Stimulated activated naive CD8-positive, alpha-beta T cell treated with anti-CD3 and anti-CD28 coated beads, Interleukin-15, Interleukin-2, amounts not matched to agents 100 ng/mL and 50 ng/mL, for 24 hours (primary cell): ENCODE data around the gene PGGHG.

ENCODE experiments used
- H3K27ac Mint-ChIP-seq: one replicate; pipeline ENCODE4 v1.8.0; 2021; ENCODE audit warnings: mild to moderate bottlenecking, mixed read lengths
- H3K27me3 Mint-ChIP-seq: one replicate; pipeline ENCODE4 v1.8.0; 2021; ENCODE audit warnings: mixed read lengths
- H3K36me3 Mint-ChIP-seq: one replicate; pipeline ENCODE4 v1.8.0; 2021; ENCODE audit warnings: low read depth, mixed read lengths
- H3K4me1 Mint-ChIP-seq: one replicate; pipeline ENCODE4 v1.8.0; 2021; ENCODE audit warnings: low read depth, mixed read lengths
- H3K4me3 Mint-ChIP-seq: one replicate; pipeline ENCODE4 v1.8.0; 2021; ENCODE audit warnings: mild to moderate bottlenecking, mixed read lengths
- H3K9me3 Mint-ChIP-seq: one replicate; pipeline ENCODE4 v1.8.0; 2021; ENCODE audit warnings: mixed read lengths

Gene PGGHG

DNA sequence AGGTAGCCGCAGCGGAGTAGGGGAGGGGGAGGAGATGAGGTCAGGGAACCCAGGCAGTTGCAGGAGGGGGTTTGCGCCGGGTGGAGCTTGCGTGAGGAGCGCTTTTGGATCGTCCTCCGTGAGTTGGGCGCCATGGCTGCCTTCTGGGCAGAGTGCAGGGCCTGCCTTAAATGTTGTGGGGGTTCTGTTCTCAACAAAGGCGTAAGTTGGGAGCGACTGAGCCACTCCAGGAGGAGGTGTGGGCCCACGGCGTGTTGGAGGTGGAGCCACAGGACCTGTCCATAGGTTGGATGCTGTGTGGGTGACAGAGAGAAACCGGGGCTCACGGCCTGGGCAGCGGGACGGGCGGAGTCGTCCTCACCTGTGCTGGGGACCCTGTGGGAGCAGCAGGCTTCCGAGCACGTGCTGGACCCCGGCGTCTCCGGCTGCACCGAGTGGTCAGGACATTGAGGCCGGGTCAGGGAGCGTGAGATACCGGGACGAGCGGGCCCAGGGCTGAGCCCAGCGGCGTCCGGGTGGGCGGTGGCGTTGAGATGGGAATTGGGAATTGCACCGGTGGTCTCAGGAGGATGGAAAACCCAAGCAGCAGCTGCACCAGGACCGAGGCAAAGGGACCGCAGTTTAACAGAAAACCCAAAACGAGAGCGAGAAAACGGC lies 977 bp upstream of the PGGHG start:
- peak overlapping the region; percentile 97 for H3K27ac Mint-ChIP-seq
- peaks cover 4% of the 10 kb centered on the region for H3K36me3 Mint-ChIP-seq
- H3K9me3 Mint-ChIP-seq: no peaks in the 10 kb centered on the region
- peak overlapping the region; percentile 92 for H3K4me3 Mint-ChIP-seq
- H3K4me1 Mint-ChIP-seq: peaks cover 33% of the 10 kb centered on the region
- no peaks in the 10 kb centered on the region for H3K27me3 Mint-ChIP-seq

DNA sequence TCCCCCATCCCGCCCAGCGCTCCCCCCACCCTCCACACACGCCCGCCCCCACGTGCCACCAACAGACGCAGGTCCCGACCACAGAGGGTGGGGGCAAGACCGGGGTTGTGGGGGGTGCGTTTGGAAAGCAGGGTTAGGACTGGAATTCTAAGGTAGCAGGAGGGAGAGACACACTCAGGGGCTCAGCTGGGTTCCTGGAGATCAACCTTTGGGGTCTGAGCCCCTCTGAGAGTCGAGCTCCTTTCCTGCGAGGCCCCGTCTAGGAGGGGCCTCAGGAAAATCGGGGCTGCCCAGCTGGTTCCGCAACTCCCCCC lies 429 bp downstream of the PGGHG start:
- Mint-ChIP-seq H3K27ac (no peak overlapping the region), H3K9me3 (no peaks in the 10 kb centered on the region), H3K36me3 (peaks cover 4% of the 10 kb centered on the region), H3K4me1 (peaks cover 24% of the 10 kb centered on the region), H3K27me3 (no peaks in the 10 kb centered on the region), H3K4me3 (peak overlapping the region; percentile 66)

DNA sequence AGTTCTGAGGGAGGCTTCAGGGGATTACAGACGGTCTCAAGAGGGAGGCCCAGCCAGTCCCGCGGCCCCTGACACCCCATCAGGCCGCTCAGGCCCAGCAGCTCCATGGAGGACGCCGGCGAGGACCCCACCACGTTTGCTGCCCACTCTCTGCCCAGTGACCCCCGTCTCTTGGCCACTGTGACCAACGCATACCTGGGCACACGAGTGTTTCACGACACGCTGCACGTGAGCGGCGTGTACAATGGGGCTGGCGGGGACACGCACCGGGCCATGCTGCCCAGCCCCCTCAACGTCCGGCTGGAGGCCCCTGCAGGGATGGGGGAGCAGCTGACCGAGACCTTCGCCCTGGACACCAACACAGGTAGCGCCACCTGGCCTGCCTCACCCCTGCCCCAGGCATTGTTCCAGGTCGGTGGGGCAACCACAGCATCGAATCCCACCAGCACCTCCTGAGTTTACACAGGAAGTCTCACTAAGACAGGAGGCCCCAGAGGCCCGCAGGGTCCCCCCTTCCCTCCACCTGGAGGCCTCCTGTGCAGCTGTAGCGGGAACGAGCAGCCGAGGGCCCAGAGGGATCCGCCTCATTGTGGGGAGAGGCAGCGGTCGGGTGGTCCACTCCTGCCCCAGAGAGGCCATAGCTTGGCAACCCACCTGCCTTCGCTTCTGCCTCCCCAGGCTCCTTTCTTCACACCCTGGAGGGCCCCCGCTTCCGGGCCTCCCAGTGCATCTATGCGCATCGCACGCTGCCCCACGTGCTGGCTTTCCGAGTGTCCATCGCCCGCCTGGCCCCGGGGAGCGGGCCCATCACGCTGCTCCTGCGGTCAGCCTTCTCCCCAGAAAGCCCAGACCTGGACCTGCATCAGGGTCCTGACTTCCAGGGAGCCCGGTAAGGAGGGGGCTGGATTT lies 1.0 kb downstream of the PGGHG start:
- peak overlapping the region; percentile 52 for H3K27ac Mint-ChIP-seq
- H3K36me3 Mint-ChIP-seq: peaks cover 4% of the 10 kb centered on the region
- H3K27me3 Mint-ChIP-seq: no peaks in the 10 kb centered on the region
- peaks cover 24% of the 10 kb centered on the region for H3K4me1 Mint-ChIP-seq
- H3K4me3 Mint-ChIP-seq: peak overlapping the region; percentile 66
- no peaks in the 10 kb centered on the region for H3K9me3 Mint-ChIP-seq

DNA sequence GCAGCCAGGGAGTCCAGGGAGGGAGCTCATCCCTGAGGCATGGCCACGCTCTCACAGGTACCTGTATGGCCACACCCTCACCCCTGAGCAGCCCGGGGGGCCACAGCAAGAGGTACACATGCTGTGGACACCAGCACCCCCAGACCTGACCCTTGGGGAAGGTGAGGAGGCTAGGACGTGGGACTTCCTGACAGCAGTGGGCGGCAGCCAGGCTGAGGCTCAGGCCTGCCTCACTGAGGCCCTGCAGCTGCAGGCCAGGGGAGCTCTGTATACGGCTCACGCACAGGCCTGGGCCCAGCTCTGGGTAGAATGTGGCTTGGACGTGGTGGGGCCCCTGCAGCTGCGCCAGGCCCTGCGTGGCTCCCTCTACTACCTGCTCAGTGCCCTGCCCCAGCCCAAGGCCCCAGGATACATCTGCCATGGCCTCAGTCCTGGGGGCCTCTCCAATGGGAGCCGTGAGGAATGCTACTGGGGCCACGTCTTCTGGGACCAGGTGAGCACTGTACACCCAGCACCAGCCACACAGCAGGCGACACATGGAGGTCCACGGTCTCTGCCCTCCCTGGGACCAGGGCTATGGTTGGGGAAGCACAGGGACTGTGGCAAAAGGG lies 1.8 kb downstream of the PGGHG start:
- Mint-ChIP-seq H3K27ac (no peak overlapping the region), H3K4me3 (peak overlapping the region; percentile 59), H3K4me1 (peaks cover 24% of the 10 kb centered on the region), H3K9me3 (no peaks in the 10 kb centered on the region), H3K36me3 (peaks cover 4% of the 10 kb centered on the region), H3K27me3 (no peaks in the 10 kb centered on the region)

DNA sequence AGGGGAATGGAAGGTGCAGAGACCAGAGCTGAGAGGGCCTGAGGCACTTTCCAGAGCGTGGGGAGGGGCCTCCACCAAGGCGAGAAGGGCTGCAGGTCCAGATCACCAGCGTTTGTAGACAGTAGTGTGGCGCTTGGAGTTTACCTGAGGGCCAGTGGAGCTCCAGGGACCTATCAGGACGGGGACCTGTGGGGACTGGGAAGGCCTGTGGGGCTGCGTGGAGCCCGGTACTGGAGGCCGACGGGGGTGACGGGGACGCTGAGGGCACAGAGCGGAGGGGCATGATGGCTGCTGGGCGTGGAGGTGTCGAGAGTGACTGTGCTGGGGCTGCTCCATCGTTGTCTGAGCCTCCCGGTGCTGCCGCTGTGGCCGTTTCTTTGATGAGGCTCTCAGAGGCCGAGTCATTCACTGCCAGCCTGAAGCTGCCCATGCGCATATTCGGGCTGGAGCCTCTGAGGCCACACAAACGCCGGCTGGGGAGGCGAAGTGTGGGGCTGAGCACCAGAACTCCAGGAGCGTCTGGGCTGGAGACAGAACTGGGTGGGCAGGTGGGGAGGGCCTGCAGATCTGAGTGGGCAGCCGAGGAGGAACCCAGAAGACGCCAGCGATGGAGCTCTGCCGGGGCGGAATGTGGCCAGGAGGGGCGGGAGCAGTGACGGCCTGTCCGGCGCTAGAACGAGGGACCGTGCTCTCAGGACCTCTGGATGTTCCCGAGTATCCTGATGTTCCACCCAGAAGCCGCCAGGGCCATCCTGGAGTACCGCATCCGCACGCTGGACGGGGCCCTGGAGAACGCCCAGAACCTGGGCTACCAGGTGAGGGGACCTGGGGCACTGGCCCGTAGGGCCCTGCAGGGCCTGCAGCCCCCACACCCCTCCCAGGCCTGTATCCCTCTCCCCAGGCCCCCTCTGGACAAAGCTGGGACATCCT lies 2.6 kb downstream of the PGGHG start:
- H3K27me3 Mint-ChIP-seq: no peaks in the 10 kb centered on the region
- H3K4me3 Mint-ChIP-seq: peak overlapping the region; percentile 59
- H3K4me1 Mint-ChIP-seq: peaks cover 19% of the 10 kb centered on the region
- H3K9me3 Mint-ChIP-seq: no peaks in the 10 kb centered on the region
- H3K36me3 Mint-ChIP-seq: peaks cover 4% of the 10 kb centered on the region
- H3K27ac Mint-ChIP-seq: no peak overlapping the region

DNA sequence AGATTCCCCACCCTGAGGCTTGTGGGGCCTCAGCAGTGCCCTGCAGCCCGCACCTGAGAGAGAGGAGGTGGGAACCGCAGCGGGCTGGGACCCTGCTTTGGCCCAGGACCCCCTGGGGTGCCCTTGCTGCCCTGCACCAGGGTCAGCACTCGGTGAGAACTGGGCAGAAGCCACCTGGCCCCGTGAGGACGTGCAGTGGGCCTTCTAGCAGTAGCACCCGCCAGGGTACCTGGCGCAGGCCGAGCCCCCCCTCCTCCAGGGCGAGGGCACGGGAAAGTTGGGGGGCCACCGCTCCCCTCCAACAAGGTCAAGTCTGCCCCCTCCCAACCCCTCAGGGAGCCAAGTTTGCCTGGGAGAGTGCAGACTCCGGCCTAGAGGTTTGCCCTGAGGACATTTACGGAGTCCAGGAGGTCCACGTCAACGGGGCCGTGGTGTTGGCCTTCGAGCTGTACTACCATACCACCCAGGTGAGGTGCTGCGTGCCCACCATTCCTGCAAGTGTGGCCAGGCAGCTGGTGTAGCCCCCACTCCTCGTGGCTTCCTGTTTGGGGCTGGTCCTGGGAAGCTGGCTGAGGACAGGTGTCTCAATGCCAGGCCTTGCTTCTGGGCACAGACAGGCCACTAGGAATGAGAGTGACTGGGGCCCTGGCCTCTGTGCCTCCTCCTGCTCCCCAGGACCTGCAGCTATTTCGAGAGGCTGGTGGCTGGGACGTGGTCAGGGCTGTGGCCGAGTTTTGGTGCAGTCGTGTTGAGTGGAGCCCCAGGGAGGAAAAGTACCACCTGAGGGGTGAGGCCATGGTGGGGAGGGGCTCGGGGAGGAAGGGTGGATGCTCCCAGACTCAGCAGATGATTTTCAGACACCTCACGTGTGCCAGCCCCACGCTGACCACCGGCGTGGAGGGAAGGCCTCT lies 3.5 kb downstream of the PGGHG start:
- Mint-ChIP-seq H3K4me1 (peaks cover 18% of the 10 kb centered on the region), H3K4me3 (no peak overlapping the region), H3K27ac (no peak overlapping the region)

DNA sequence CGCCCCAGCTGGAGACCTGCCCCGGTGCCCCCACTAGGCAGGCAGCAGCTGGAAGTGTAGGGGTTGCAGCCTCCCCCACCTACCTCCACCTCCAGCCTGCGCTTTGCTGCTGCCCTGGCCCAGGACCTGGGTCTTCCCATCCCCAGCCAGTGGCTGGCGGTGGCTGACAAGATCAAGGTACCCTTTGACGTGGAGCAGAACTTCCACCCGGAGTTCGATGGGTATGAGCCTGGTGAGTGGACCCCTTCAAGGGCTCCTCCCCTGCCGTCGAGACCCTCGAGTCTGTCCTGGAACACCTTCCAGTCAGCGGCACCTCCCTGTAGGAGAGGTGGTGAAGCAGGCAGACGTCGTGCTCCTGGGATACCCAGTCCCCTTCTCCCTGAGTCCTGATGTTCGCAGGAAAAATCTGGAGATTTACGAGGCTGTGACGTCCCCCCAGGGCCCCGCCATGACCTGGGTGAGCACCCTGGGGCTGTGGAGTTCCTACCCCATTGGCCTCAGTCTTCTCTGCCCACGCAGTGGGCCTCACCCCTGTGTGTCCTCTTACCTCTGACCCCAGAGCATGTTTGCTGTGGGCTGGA lies 4.4 kb downstream of the PGGHG start:
- Mint-ChIP-seq H3K4me1 (peaks cover 21% of the 10 kb centered on the region), H3K27ac (no peak overlapping the region), H3K4me3 (no peak overlapping the region), H3K27me3 (no peaks in the 10 kb centered on the region), H3K9me3 (no peaks in the 10 kb centered on the region), H3K36me3 (no peaks in the 10 kb centered on the region)

More for the DNA sequence above, 3.5 kb downstream of the PGGHG start:
- no peaks in the 10 kb centered on the region for H3K27me3 Mint-ChIP-seq
- peaks cover 4% of the 10 kb centered on the region for H3K36me3 Mint-ChIP-seq
- no peaks in the 10 kb centered on the region for H3K9me3 Mint-ChIP-seq

DNA sequence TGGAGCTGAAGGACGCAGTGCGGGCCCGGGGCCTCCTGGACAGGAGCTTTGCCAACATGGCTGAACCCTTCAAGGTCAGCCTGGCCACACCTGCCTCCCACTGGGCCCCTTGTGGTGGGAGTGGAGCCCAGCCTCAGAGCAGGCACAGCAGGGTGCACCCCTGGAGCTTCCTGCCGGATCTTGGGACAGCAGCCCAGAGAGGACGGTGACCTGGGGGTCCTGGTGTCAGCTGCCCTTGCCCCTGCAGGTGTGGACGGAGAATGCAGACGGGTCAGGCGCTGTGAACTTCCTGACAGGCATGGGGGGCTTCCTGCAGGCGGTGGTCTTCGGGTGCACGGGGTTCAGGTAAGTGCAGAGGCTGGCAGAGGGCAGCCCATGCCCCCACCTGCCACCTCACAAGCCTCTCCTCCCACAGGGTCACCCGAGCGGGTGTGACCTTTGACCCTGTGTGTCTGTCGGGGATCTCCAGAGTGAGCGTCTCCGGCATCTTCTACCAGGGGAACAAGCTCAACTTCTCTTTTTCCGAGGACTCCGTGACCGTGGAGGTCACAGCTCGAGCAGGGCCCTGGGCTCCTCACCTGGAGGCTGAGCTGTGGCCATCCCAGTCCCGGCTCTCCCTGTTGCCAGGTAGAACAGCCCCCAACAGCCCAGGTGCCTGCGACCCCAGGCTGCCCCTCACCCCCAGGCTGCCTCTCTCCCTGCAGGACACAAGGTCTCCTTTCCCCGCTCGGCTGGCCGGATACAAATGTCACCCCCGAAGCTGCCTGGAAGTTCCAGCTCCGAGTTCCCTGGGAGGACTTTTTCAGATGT lies 5.1 kb downstream of the PGGHG start:
- Mint-ChIP-seq H3K4me1 (peaks cover 23% of the 10 kb centered on the region), H3K9me3 (no peaks in the 10 kb centered on the region), H3K36me3 (no peaks in the 10 kb centered on the region), H3K27me3 (no peaks in the 10 kb centered on the region), H3K4me3 (no peak overlapping the region), H3K27ac (no peak overlapping the region)

DNA sequence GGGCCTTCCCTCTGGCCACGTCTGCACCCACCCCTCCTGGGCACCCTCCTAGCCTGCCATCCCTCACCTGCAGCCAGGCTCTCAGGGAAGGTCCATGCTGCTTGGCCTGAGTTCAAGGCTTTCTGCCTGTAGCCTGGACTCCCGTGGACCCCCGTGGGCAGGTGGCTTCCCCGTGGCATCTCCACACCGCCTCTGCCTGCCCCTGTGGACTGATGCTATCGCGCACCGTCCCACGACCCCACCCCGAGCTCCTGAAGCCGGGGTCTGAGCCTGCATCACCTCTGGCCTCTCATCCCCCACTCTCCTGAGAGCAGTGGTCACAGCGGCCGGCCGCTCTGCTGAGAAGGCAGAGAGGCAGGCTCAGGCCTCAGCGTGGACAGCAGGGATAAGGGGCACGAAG lies 5.9 kb downstream of the PGGHG start:
- Mint-ChIP-seq H3K4me1 (peaks cover 23% of the 10 kb centered on the region), H3K36me3 (no peaks in the 10 kb centered on the region), H3K27me3 (peaks cover 1% of the 10 kb centered on the region), H3K9me3 (no peaks in the 10 kb centered on the region), H3K27ac (no peak overlapping the region), H3K4me3 (no peak overlapping the region)

DNA sequence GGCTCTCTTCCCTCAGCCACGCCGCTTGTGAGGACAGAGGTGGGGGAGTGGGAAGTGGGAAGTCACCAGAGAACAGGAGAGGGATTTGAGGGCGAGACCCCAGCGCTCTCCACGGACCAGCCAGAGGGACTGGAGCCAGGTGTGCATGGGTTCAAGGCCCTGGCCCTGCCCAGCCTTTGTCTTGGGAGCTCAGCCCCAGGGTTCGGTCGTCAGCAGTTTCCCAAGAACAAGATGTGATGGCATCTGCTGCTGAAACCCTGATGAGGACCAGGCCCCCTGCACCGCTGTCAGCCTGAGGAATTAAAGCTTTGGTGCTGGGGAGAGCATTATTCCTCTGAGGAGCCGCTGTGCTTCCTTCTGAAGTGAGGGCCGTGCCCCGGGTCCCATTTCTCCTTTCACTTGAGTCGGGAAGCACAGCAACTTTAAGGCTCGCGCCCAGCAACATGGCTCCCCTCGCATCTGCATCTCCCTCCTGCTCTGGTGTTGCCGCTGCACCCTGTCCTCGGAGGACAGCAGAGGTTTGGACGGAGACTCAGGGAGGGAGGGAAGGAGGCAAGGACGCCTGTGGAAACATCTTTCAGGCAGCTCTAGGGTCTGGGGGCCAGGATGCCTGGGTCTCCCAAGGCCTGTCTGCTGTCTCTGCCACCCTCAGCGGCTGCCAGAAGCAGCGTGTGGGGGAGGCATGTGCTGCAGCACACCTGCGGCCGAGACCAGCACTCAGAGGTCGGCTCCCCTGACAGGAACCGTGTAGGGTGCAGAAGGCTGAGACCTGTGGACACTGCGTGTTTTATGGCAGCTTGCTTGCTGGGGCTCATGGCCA lies 6.6 kb downstream of the PGGHG start:
- Mint-ChIP-seq H3K27me3 (peaks cover 9% of the 10 kb centered on the region), H3K9me3 (no peaks in the 10 kb centered on the region), H3K4me3 (no peak overlapping the region), H3K4me1 (peaks cover 27% of the 10 kb centered on the region), H3K27ac (no peak overlapping the region), H3K36me3 (no peaks in the 10 kb centered on the region)

DNA sequence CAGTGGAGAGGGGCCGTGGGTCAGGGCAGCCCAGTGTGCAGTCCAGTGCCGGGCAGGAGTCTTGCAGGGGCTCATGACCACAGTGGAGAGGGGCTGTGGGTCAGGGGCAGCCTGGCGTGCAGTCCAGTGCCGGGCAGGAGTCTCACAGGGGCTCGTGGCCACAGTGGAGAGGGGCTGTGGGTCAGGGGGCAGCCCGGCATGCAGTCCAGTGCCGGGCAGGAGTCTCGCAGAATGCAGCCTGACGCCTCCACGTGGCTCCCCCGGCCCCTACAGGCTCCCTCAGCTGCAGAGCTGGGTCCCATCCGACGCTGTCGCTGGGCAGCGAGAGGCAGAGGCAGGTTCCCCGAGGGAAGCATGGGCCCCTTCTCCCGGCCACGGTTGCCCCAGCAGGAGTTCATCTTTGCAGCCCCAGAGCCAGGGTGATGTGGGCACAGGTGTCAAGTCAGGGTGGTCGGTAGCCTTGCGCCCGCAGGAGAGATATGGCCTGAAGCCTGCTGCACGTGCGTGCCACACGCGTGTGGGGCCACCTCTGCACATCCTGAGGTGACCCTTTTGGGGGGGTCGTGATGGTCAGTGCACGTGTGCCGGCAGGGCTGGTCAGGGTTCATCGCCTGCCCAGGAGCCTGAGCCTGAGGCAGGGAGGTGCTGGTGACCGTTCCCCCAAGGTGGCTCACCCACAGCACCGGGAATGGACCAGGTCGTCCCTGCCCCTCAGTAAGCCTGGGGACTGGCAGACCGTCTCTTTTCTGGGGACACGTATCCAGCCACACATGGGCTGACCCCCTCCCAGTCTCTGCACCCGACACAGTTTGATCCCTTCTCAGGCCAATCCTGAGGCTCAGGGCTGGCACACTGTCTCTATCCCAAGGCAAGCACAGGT lies 7.5 kb downstream of the PGGHG start:
- H3K27ac Mint-ChIP-seq: no peak overlapping the region
- H3K9me3 Mint-ChIP-seq: no peaks in the 10 kb centered on the region
- no peaks in the 10 kb centered on the region for H3K36me3 Mint-ChIP-seq
- H3K4me1 Mint-ChIP-seq: peaks cover 35% of the 10 kb centered on the region
- no peak overlapping the region for H3K4me3 Mint-ChIP-seq
- peaks cover 16% of the 10 kb centered on the region for H3K27me3 Mint-ChIP-seq
